ENCODE results near the gene NRDE2. TPM values are rescaled to one million over a fixed set of nuclear protein-coding genes. Genes with fewer than 3 reads are reported as not detected.

The NRDE2 gene
- total RNA-seq, 1 experiment from 2014 or later = 20.1 TPM

DNA sequence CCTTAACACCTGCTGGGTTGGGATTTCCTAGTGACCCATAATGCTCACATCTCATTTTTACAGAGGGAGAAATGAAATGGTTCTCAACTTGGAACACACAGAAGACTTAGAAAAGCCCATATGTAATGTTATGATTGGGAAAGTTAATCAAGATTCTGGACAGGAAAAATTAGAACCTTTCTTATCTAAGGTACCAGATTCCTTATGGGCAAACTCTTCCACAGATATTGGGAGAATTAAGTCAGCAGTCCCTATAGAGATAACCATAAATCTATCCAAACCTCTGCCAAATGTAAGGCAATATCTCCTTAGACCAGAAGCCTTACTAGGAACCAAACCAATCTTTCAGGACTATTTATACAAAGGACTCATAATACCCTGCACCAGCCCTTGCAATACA is 89.3 kb downstream of the NRDE2 start:
- ChIA-PET CTCF (no interaction called here), POLR2A (no interaction called here)
- no TSS peak for BruUV-seq (replicated peaks)

DNA sequence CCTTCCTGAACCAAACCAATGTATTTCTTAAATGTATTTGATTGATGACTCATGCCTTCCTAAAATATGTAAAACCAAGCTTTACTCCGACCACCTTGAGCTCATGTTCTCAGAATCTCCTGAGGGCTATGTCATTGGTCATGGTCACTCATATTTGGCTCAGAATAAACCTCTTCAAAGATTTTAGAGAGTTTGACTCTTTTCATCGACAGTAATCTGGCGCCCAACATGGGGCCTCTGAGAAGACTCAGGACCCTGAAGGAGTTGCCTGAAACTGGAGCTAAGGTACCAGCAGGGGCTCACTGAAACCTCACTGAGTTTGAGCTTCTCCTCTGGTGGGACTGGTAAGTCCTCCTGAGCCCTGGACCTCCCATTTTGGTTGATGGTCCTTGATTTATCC is 92.6 kb downstream of the NRDE2 start:
- BruUV-seq (replicated peaks) = no TSS peak
- no peaks in the 10 kb centered on the region for H3K27me3 ChIP-seq (ENCODE audit: insufficient read depth, low read length)
- intact Hi-C loops (cut with micrococcal nuclease) = loop anchor here (5.0 kb wide), 1 partner anchor 287 kb away; the partner anchor contains the start of gene EFCAB11
- no peaks in the 10 kb centered on the region for H3K9me2 ChIP-seq (ENCODE audit: insufficient read depth)
- H3K36me3 ChIP-seq (ENCODE audit: control insufficient read depth in 1 of 2, insufficient read depth in 2 of 2, low read length in 2 of 2) = no peaks in the 10 kb centered on the region; a peak in 1 of 4 replicates
- no peak overlapping the region for H3K27ac ChIP-seq (ENCODE audit: low read depth, low read length)
- H3K9ac ChIP-seq (ENCODE audit: low read length) = no peak overlapping the region
- H3K4me1 ChIP-seq (ENCODE audit: control insufficient read depth in 1 of 2, insufficient read depth in 2 of 2, low read length in 2 of 2) = peaks cover 0 to 9% of the 10 kb centered on the region in 2 experiments; a peak in 1 of 4 replicates
- H4K20me1 ChIP-seq (ENCODE audit: insufficient read depth) = no peaks in the 10 kb centered on the region
- DNase-seq (ENCODE audit: low read depth, low spot score) (peak; percentile 7), ATAC-seq (no peak)
- ChIA-PET POLR2A (no interaction called here), RAD21 (ENCODE audit: low non-redundant PET in 1 of 2, low total read pairs in 2 of 2, uncharacterized antibody in 2 of 2, unreplicated experiment in 2 of 2) (no interaction called here), CTCF (no interaction called here)
- H3K9me3 ChIP-seq (ENCODE audit: control insufficient read depth in 1 of 2, insufficient read depth in 1 of 2, low read depth in 1 of 2, low read length in 2 of 2) = peaks cover 14 to 23% of the 10 kb centered on the region in 2 experiments; a peak in 2 of 4 replicates
- no peak overlapping the region for H3K4me3 ChIP-seq (replicated peaks in 1 of 2; ENCODE audit: low read depth in 1 of 2, low read length in 2 of 2)
- H3K79me2 ChIP-seq (ENCODE audit: insufficient read depth, low read length) = no peaks in the 10 kb centered on the region
- H2AFZ ChIP-seq (ENCODE audit: low read depth, low read length, poor library complexity, severe bottlenecking) = no peak overlapping the region
- no peak overlapping the region for H3K4me2 ChIP-seq (ENCODE audit: low read length)
- TF ChIP-seq EZH2phosphoT487 (IDR thresholded peaks at IDR 0.05; ENCODE audit: borderline replicate concordance) = no peak
- TF ChIP-seq POLR2A (IDR thresholded peaks at IDR 0.05; ENCODE audit: borderline replicate concordance, extremely low read depth, insufficient read depth, insufficient read length) = no peak
- no peak for TF ChIP-seq ZNF274 (IDR thresholded peaks at IDR 0.05; ENCODE audit: low read depth, low read length)
- TF ChIP-seq, protein P1, sequence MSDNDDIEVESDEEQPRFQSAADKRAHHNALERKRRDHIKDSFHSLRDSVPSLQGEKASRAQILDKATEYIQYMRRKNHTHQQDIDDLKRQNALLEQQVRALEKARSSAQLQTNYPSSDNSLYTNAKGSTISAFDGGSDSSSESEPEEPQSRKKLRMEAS (IDR thresholded peaks at IDR 0.05) = no peak
- TF ChIP-seq CBX3 (IDR thresholded peaks at IDR 0.05; ENCODE audit: low read depth) = no peak
- no peak for TF ChIP-seq SIN3A (IDR thresholded peaks at IDR 0.05; ENCODE audit: low read depth)
- no peak for TF ChIP-seq EGR1 (IDR thresholded peaks at IDR 0.05; ENCODE audit: low read depth)
- TF ChIP-seq POLR2AphosphoS5 (IDR thresholded peaks at IDR 0.05; ENCODE audit: low read depth, low read length) = no peak
- TF ChIP-seq, protein P2, sequence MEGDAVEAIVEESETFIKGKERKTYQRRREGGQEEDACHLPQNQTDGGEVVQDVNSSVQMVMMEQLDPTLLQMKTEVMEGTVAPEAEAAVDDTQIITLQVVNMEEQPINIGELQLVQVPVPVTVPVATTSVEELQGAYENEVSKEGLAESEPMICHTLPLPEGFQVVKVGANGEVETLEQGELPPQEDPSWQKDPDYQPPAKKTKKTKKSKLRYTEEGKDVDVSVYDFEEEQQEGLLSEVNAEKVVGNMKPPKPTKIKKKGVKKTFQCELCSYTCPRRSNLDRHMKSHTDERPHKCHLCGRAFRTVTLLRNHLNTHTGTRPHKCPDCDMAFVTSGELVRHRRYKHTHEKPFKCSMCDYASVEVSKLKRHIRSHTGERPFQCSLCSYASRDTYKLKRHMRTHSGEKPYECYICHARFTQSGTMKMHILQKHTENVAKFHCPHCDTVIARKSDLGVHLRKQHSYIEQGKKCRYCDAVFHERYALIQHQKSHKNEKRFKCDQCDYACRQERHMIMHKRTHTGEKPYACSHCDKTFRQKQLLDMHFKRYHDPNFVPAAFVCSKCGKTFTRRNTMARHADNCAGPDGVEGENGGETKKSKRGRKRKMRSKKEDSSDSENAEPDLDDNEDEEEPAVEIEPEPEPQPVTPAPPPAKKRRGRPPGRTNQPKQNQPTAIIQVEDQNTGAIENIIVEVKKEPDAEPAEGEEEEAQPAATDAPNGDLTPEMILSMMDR (IDR thresholded peaks at IDR 0.05 in 2 of 3, conservative IDR thresholded peaks at IDR 0.05 in 1 of 3; ENCODE audit: borderline replicate concordance in 1 of 3, insufficient read depth in 1 of 3, low read depth in 2 of 3, low read length in 2 of 3) = no peak
- TF ChIP-seq FOSL1 (IDR thresholded peaks at IDR 0.05; ENCODE audit: low read depth) = no peak
- no peak for TF ChIP-seq RAD21 (IDR thresholded peaks at IDR 0.05; ENCODE audit: low read depth)
- no peak for TF ChIP-seq CEBPB (IDR thresholded peaks at IDR 0.05; ENCODE audit: low read depth)
- no peak for TF ChIP-seq SP1 (IDR thresholded peaks at IDR 0.05; ENCODE audit: low read depth)
- TF ChIP-seq YY1 (IDR thresholded peaks at IDR 0.05; ENCODE audit: extremely low read depth, insufficient replicate concordance, low read depth, low read length) = no peak

More for the DNA sequence above, 89.3 kb downstream of the NRDE2 start:
- no peak for ATAC-seq
- Histone ChIP-seq H3K79me2 (ENCODE audit: insufficient read depth, low read length) (no peaks in the 10 kb centered on the region), H3K4me2 (ENCODE audit: low read length) (no peak overlapping the region), H3K27me3 (ENCODE audit: insufficient read depth, low read length) (no peaks in the 10 kb centered on the region), H3K9me3 (ENCODE audit: control insufficient read depth in 1 of 2, insufficient read depth in 1 of 2, low read depth in 1 of 2, low read length in 2 of 2) (peaks cover 14 to 23% of the 10 kb centered on the region in 2 experiments; a peak in 2 of 4 replicates), H3K9ac (ENCODE audit: low read length) (no peak overlapping the region), H2AFZ (ENCODE audit: low read depth, low read length, poor library complexity, severe bottlenecking) (no peak overlapping the region), H3K36me3 (ENCODE audit: control insufficient read depth in 1 of 2, insufficient read depth in 2 of 2, low read length in 2 of 2) (no peaks in the 10 kb centered on the region; a peak in 1 of 4 replicates), H4K20me1 (ENCODE audit: insufficient read depth) (no peaks in the 10 kb centered on the region), H3K4me1 (ENCODE audit: control insufficient read depth in 1 of 2, insufficient read depth in 2 of 2, low read length in 2 of 2) (no peaks in the 10 kb centered on the region), H3K9me2 (ENCODE audit: insufficient read depth) (no peaks in the 10 kb centered on the region), H3K4me3 (replicated peaks in 1 of 2; ENCODE audit: low read depth in 1 of 2, low read length in 2 of 2) (no peak overlapping the region), H3K27ac (ENCODE audit: low read depth, low read length) (no peak overlapping the region)
- RAD21 ChIA-PET (ENCODE audit: low non-redundant PET in 1 of 2, low total read pairs in 2 of 2, uncharacterized antibody in 2 of 2, unreplicated experiment in 2 of 2) = no interaction called here
- TF ChIP-seq, protein P1 (IDR thresholded peaks at IDR 0.05) = no peak
- no peak for TF ChIP-seq EZH2 (IDR thresholded peaks at IDR 0.05)
- TF ChIP-seq, protein P2 (IDR thresholded peaks at IDR 0.05 in 2 of 3, conservative IDR thresholded peaks at IDR 0.05 in 1 of 3; ENCODE audit: borderline replicate concordance in 1 of 3, insufficient read depth in 1 of 3, low read depth in 2 of 3, low read length in 2 of 3) = no peak
- no peak for DNase-seq (ENCODE audit: low read depth, low spot score)
- intact Hi-C loops (cut with micrococcal nuclease) = no loop called here
